ENCODE results near the gene SLC5A2.
"Not testable (repeated sequence)": the region's sequence is repeated elsewhere in the genome, so short reads cannot be mapped to it uniquely, and the experiment has no call there.

Gene SLC5A2

DNA sequence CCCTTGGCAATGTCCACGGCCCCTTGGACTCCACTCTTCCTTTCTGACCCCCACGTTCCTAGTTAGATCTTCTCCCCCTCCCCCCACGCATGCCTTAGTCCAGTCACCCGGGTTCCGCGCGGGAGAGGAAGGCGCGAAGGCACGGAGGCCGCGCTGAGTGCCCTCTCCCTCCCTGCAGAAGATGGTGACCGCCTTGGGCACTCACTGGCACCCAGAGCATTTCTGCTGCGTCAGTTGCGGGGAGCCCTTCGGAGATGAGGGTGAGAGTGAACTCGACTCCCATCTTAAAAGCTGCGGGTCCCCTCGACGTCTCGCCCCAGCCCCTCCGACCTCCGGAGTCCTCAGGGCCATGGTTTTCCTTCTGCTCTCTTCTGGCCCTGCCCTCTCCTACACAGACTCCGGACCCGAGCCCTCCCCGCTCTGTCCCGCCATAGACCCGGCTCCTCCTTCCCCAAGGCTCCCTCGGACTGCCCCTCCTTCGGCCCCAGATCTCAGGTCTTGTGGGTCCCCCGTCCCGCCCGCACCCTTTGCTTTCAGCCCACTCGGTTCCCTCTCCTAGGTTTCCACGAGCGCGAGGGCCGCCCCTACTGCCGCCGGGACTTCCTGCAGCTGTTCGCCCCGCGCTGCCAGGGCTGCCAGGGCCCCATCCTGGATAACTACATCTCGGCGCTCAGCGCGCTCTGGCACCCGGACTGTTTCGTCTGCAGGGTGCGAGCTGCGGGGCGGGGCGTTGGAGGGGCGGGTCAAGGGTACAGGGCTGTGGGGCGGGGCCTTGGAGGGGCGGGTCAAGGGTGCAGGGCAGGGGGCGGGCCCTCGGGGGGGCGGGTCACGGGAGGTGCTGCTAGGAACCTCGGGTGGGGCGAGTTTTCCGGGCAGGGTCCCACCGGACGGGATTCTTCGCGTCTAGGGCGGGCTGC lies 6.4 kb upstream of the SLC5A2 start:
- no peaks in the 10 kb centered on the region for H3K36me3 Mint-ChIP-seq
- H3K27me3 Mint-ChIP-seq, result peaks cover 31 to 64% of the 10 kb centered on the region in 2 donors
- ATAC-seq (replicated peaks) (peak; percentile 83 to 89), DNase-seq (peak; percentile 47)
- H3K4me3 Mint-ChIP-seq, result peak overlapping the region; percentile 89 to 96
- peaks cover 0 to 6% of the 10 kb centered on the region in 2 donors for H3K9me3 Mint-ChIP-seq
- H3K4me1 Mint-ChIP-seq, result peaks cover 22 to 44% of the 10 kb centered on the region in 2 donors
- H3K27ac Mint-ChIP-seq, result peak overlapping the region; percentile 84

- no peak for DNase-seq
These were observed 5.4 kb upstream of the SLC5A2 start for GRCh38 chr16:31477220-31478216.

GRCh38 chr16:31478956-31479355 lies 4.0 kb upstream of the SLC5A2 start:
- no peaks in the 10 kb centered on the region for H3K36me3 Mint-ChIP-seq
- H3K4me3 Mint-ChIP-seq, result no peak overlapping the region
- peaks cover 33 to 61% of the 10 kb centered on the region in 2 donors for H3K27me3 Mint-ChIP-seq
- no peak overlapping the region for H3K27ac Mint-ChIP-seq
- H3K9me3 Mint-ChIP-seq, result peaks cover 0 to 2% of the 10 kb centered on the region in 2 donors
- ATAC-seq (replicated peaks), result no peak
- no peak for DNase-seq
- H3K4me1 Mint-ChIP-seq, result peaks cover 20 to 26% of the 10 kb centered on the region in 2 donors

More at GRCh38 chr16:31477220-31478216, 5.4 kb upstream of the SLC5A2 start:
- H3K27ac Mint-ChIP-seq, result peak overlapping the region; percentile 14
- H3K4me1 Mint-ChIP-seq, result peaks cover 21 to 37% of the 10 kb centered on the region in 2 donors
- peaks cover 0 to 5% of the 10 kb centered on the region in 2 donors for H3K9me3 Mint-ChIP-seq
- peak; percentile 38 to 49 for ATAC-seq (replicated peaks)
- H3K27me3 Mint-ChIP-seq, result peaks cover 38 to 67% of the 10 kb centered on the region in 2 donors
- no peaks in the 10 kb centered on the region for H3K36me3 Mint-ChIP-seq
- peak overlapping the region; percentile 89 to 96 for H3K4me3 Mint-ChIP-seq

DNA sequence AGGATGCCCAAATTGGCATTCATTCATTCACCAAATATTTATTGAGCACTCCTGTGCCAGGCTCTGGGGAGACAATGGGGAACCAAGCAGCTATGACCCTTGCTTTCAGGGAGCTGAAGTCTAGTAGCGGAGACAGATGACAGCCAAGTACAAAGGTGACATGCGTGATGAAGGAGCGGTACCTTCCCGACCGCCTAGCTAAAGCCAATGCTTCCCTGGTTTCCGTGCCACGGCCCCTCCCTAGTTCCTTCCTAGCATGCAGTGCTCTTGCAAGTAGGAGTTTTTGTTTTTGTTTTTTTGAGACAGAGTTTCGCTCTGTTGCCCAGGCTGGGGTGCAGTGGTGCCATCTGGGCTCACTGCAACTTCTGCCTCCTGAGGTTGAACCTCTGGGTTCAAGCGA lies 3.2 kb upstream of the SLC5A2 start:
- no peak for ATAC-seq (replicated peaks)
- peaks cover 0 to 2% of the 10 kb centered on the region in 2 donors for H3K9me3 Mint-ChIP-seq
- H3K4me3 Mint-ChIP-seq, result no peak overlapping the region
- peaks cover 20 to 23% of the 10 kb centered on the region in 2 donors for H3K4me1 Mint-ChIP-seq
- no peaks in the 10 kb centered on the region for H3K36me3 Mint-ChIP-seq
- peaks cover 33 to 60% of the 10 kb centered on the region in 2 donors for H3K27me3 Mint-ChIP-seq
- no peak for DNase-seq
- H3K27ac Mint-ChIP-seq, result no peak overlapping the region

- no peak for DNase-seq
- Mint-ChIP-seq H3K9me3 (peaks cover 0 to 2% of the 10 kb centered on the region in 2 donors), H3K27ac (no peak overlapping the region), H3K36me3 (no peaks in the 10 kb centered on the region), H3K4me1 (peaks cover 18 to 20% of the 10 kb centered on the region in 2 donors), H3K4me3 (no peak overlapping the region), H3K27me3 (peaks cover 36 to 71% of the 10 kb centered on the region in 2 donors)
- no peak for ATAC-seq (replicated peaks)
These were observed 1.9 kb upstream of the SLC5A2 start for GRCh38 chr16:31480851-31481536.

DNA sequence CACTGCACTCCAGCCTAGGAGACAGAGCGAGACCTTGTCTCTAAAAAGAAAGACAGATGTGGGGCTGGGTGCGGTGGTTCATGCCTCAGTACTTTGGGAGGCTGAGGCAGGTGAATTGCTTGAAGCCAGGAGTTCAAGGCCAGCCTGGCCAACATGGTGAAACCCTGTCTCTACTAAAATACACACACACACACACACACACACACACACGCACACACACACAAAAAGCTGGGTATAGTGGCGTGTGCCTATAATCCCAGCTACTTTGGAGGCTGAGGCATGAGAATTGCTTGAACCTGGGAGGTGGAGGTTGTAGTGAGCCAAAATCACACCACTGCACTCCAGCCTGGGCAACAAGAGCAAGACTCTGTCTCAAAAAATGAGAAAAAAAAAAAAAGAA lies 1.1 kb downstream of the SLC5A2 start:
- not testable (repeated sequence) for H3K36me3 Mint-ChIP-seq; H3K9me3 Mint-ChIP-seq; ATAC-seq (replicated peaks); DNase-seq; H3K27ac Mint-ChIP-seq; H3K4me3 Mint-ChIP-seq
- Mint-ChIP-seq H3K4me1 (peaks cover 6 to 10% of the 10 kb centered on the region in 2 donors), H3K27me3 (peaks cover 28 to 63% of the 10 kb centered on the region in 2 donors)

GRCh38 chr16:31484491-31485171 lies 1.7 kb downstream of the SLC5A2 start:
- no peak overlapping the region for H3K4me3 Mint-ChIP-seq
- ATAC-seq (replicated peaks) (no peak), DNase-seq (no peak)
- H3K27me3 Mint-ChIP-seq, result peaks cover 25 to 59% of the 10 kb centered on the region in 2 donors
- H3K36me3 Mint-ChIP-seq, result peaks cover 6% of the 10 kb centered on the region in 2 donors
- no peaks in the 10 kb centered on the region for H3K9me3 Mint-ChIP-seq
- peaks cover 6 to 10% of the 10 kb centered on the region in 2 donors for H3K4me1 Mint-ChIP-seq
- H3K27ac Mint-ChIP-seq, result no peak overlapping the region

DNA sequence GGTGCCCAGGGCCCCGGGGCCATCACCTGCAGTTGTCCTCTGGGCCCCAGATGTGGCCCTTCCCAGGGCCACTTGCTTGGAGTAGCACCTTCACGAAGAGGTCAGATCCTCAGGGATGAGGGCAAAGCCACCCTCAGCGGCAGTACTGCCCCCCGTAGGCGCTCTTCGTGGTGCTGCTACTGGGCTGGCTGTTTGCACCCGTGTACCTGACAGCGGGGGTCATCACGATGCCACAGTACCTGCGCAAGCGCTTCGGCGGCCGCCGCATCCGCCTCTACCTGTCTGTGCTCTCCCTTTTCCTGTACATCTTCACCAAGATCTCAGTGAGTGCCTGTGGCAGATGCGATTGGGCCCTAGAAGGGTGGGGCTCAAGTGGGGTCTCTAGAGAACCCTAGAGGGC lies 2.6 kb downstream of the SLC5A2 start:
- Mint-ChIP-seq H3K36me3 (peaks cover 6 to 11% of the 10 kb centered on the region in 2 donors), H3K4me3 (no peak overlapping the region), H3K27me3 (peaks cover 22 to 51% of the 10 kb centered on the region in 2 donors), H3K4me1 (peaks cover 6 to 10% of the 10 kb centered on the region in 2 donors), H3K27ac (no peak overlapping the region), H3K9me3 (no peaks in the 10 kb centered on the region)
- ATAC-seq (replicated peaks) (no peak), DNase-seq (no peak)

DNA sequence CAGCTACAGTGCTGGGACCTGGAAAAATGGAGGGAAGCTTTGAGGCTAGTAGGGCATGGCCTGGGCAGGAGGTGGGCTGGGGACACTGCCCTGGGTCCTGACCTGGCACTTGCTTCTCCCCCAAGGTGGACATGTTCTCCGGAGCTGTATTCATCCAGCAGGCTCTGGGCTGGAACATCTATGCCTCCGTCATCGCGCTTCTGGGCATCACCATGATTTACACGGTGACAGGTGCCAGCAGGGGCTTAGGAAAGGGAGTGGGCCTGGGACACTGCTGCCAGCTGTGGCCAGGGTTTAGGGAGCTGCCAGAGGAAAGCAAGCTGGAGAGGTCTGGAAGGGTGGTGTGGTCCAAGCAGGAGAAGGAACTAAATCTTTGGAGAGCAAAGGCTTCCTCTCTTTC lies 3.1 kb downstream of the SLC5A2 start:
- no peak overlapping the region for H3K4me3 Mint-ChIP-seq
- no peak overlapping the region for H3K27ac Mint-ChIP-seq
- no peaks in the 10 kb centered on the region for H3K9me3 Mint-ChIP-seq
- peaks cover 6 to 10% of the 10 kb centered on the region in 2 donors for H3K4me1 Mint-ChIP-seq
- ATAC-seq (replicated peaks), result no peak
- H3K27me3 Mint-ChIP-seq, result peaks cover 18 to 46% of the 10 kb centered on the region in 2 donors
- DNase-seq, result no peak
- H3K36me3 Mint-ChIP-seq, result peaks cover 9 to 15% of the 10 kb centered on the region in 2 donors

DNA sequence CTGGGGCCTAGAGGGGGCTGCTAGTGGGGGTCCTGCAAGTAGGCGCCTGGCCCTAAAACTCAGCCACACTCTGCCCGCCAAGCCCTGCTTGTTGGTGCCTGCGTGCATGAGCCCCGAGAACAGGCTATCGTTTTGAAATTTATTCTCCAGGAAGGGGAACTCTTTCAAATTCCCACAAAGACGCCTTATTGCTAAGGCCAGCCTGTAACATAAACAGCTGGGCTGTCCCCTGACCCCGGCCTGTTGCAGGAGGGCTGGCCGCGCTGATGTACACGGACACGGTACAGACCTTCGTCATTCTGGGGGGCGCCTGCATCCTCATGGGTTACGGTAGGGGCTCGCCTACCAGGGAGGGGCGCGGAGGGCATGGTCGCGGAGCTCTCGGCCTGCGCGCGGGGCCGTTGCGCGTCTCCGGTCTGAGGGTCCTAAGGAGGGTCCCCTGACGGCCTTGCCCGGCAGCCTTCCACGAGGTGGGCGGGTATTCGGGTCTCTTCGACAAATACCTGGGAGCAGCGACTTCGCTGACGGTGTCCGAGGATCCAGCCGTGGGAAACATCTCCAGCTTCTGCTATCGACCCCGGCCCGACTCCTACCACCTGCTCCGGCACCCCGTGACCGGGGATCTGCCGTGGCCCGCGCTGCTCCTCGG lies 4.3 kb downstream of the SLC5A2 start:
- Mint-ChIP-seq H3K9me3 (no peaks in the 10 kb centered on the region), H3K27me3 (peaks cover 14 to 38% of the 10 kb centered on the region in 2 donors), H3K4me3 (peak overlapping the region; percentile 88), H3K4me1 (peaks cover 3 to 10% of the 10 kb centered on the region in 2 donors), H3K36me3 (peaks cover 16 to 21% of the 10 kb centered on the region in 2 donors), H3K27ac (peak overlapping the region; percentile 60)
- DNase-seq (no peak), ATAC-seq (replicated peaks) (no peak)

GRCh38 chr16:31487720-31488467 lies 5.0 kb downstream of the SLC5A2 start:
- Mint-ChIP-seq H3K4me3 (peak overlapping the region; percentile 88), H3K27me3 (peaks cover 8 to 31% of the 10 kb centered on the region in 2 donors), H3K4me1 (peaks cover 6 to 10% of the 10 kb centered on the region in 2 donors), H3K27ac (peak overlapping the region; percentile 60), H3K36me3 (peaks cover 16 to 26% of the 10 kb centered on the region in 2 donors), H3K9me3 (no peaks in the 10 kb centered on the region)
- peak; percentile 93 to 97 for ATAC-seq (replicated peaks)
- no peak for DNase-seq

Data from stimulated activated naive B cell treated with anti-CD40 and anti-IgM and Interleukin-4, amounts not matched to agents 10 μg/mL and 1 μg/mL and 100 μg/mL, for 72 hours (primary cell).